ENCODE data around the gene ANKS1B.
"Not testable (repeated sequence)": the region's sequence is repeated elsewhere in the genome, so short reads cannot be mapped to it uniquely, and the experiment has no call there.

The ANKS1B gene

GRCh38 chr12:99054601-99055128, 930.1 kb downstream of the ANKS1B start:
- no peak for ATAC-seq

GRCh38 chr12:99053616-99054362, 930.9 kb downstream of the ANKS1B start:
- no peak for ATAC-seq

More at GRCh38 chr12:99054601-99055128, 930.1 kb downstream of the ANKS1B start:
- no peak for DNase-seq

GRCh38 chr12:99049774-99050173, 935.0 kb downstream of the ANKS1B start:
- DNase-seq (no peak), ATAC-seq (no peak)

More at GRCh38 chr12:99053616-99054362, 930.9 kb downstream of the ANKS1B start:
- no peak for DNase-seq

GRCh38 chr12:99045158-99045557, 939.6 kb downstream of the ANKS1B start:
- DNase-seq (no peak), ATAC-seq (no peak)

- peak; percentile 43 for DNase-seq
- ATAC-seq, result no peak
Measured at GRCh38 chr12:99043319-99043914, 941.3 kb downstream of the ANKS1B start.

GRCh38 chr12:99042226-99042625, 942.5 kb downstream of the ANKS1B start:
- DNase-seq, result no peak

GRCh38 chr12:99039367-99040120, 945.2 kb downstream of the ANKS1B start:
- no peak for DNase-seq
- ATAC-seq, result no peak

More at GRCh38 chr12:99042226-99042625, 942.5 kb downstream of the ANKS1B start:
- ATAC-seq, result no peak

GRCh38 chr12:99036566-99036965, 948.2 kb downstream of the ANKS1B start:
- DNase-seq (no peak), ATAC-seq (no peak)

GRCh38 chr12:99035803-99036202, 948.9 kb downstream of the ANKS1B start:
- ATAC-seq, result no peak
- DNase-seq, result no peak

- ATAC-seq, DNase-seq: not testable (repeated sequence)
Measured at GRCh38 chr12:99034201-99034600, 950.5 kb downstream of the ANKS1B start.

GRCh38 chr12:99029511-99030271, 955.0 kb downstream of the ANKS1B start:
- ATAC-seq (no peak), DNase-seq (no peak)

GRCh38 chr12:99027461-99027860, 957.3 kb downstream of the ANKS1B start:
- no peak for ATAC-seq
- DNase-seq, result no peak

GRCh38 chr12:99027055-99027393, 957.7 kb downstream of the ANKS1B start:
- DNase-seq (no peak), ATAC-seq (no peak)

GRCh38 chr12:99026332-99027054, 958.2 kb downstream of the ANKS1B start:
- ATAC-seq (no peak), DNase-seq (no peak)

- ATAC-seq (no peak), DNase-seq (no peak)
Measured at GRCh38 chr12:99024870-99025269, 959.9 kb downstream of the ANKS1B start.

GRCh38 chr12:99024191-99024590, 960.5 kb downstream of the ANKS1B start:
- ATAC-seq (no peak), DNase-seq (no peak)

GRCh38 chr12:99020871-99021270, 963.9 kb downstream of the ANKS1B start:
- ATAC-seq (no peak), DNase-seq (no peak)

- ATAC-seq (no peak), DNase-seq (no peak)
Measured at GRCh38 chr12:99019798-99020197, 964.9 kb downstream of the ANKS1B start.

- ATAC-seq (no peak), DNase-seq (no peak)
Measured at GRCh38 chr12:99017971-99018370, 966.8 kb downstream of the ANKS1B start.

GRCh38 chr12:99009654-99010296, 975.0 kb downstream of the ANKS1B start:
- DNase-seq (no peak), ATAC-seq (no peak)

- DNase-seq (no peak), ATAC-seq (no peak)
Measured at GRCh38 chr12:99005601-99006000, 979.1 kb downstream of the ANKS1B start.
